ENCODE measurements around the gene UBE2E2.

Gene UBE2E2

DNA sequence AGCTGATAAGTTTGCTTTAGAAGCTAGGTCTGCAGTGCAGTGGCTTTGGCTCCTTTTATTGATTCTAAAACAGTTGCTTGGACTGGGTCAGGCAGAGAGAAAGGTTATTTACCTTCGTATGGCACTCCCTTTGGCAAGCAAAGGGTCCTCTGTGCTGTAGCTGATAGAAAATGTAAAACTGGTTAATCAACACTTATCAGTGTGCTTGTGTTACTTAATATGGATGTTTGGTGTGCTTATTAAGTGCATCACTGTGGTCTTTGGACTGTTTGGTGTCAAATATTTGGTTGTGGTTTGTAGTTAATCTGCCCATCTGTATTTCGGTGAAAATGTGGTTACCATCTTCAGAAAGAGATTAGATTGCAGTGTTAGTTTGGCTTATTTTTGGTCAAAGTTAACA lies 16.0 kb downstream of the UBE2E2 start:
- H3K4me3 ChIP-seq (ENCODE audit: low read length), result no peak overlapping the region
- DNase-seq (ENCODE audit: low read depth), result peak; percentile 47
- TF ChIP-seq CTCF (conservative IDR thresholded peaks at IDR 0.05; ENCODE audit: low read length), result no peak

GRCh38 chr3:23219552-23219951 lies 16.4 kb downstream of the UBE2E2 start:
- no peak for DNase-seq (ENCODE audit: low read depth)
- no peak overlapping the region for H3K4me3 ChIP-seq (ENCODE audit: low read length)
- no peak for TF ChIP-seq CTCF (conservative IDR thresholded peaks at IDR 0.05; ENCODE audit: low read length)

- no peak overlapping the region for H3K4me3 ChIP-seq (ENCODE audit: low read length)
- TF ChIP-seq CTCF (conservative IDR thresholded peaks at IDR 0.05; ENCODE audit: low read length), result no peak
- no peak for DNase-seq (ENCODE audit: low read depth)
Measured at GRCh38 chr3:23221136-23221535, 18.0 kb downstream of the UBE2E2 start.

DNA sequence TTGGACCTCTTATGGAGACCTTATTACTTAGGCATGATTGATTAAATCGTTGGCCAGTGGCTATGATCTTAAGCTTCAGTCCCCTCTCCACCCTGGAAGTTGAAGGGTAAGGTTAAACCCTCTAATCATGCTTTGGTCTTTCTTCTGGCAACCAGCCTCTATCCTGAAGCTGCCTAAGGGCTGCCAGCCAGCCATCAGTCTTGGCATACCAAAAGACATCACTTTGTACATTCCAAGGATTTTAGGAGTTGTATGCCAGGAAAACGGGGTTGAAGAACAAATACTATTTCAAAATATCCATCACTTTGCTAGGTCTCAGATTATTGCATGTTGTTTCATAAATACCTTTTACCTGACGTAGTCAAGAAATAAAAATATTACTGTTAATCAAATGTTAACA lies 28.9 kb downstream of the UBE2E2 start:
- no peak overlapping the region for H3K4me3 ChIP-seq (ENCODE audit: low read length)
- peak; percentile 71 for DNase-seq (ENCODE audit: low read depth)
- TF ChIP-seq CTCF (conservative IDR thresholded peaks at IDR 0.05; ENCODE audit: low read length), result no peak

DNA sequence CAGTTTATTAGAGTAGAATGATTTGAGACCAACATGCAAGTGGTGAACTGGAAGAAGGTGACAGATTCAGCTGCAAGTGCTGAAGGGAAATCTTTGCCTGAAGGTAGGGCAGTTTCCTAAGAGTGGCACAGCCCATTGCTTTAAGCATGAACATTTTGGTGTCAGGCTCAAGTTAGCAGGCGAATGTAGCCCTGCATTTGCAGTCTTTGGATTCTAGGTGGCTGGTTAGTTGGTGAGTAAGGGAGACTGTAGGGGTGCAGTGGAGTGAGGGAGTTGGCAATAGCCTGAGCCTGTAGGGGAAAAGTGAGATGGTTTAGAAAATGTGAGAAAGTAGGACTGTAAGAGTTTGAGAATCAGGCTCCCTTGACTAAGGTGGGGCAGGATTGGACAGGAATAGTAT lies 29.7 kb downstream of the UBE2E2 start:
- no peak overlapping the region for H3K4me3 ChIP-seq (ENCODE audit: low read length)
- DNase-seq (ENCODE audit: low read depth), result no peak

DNA sequence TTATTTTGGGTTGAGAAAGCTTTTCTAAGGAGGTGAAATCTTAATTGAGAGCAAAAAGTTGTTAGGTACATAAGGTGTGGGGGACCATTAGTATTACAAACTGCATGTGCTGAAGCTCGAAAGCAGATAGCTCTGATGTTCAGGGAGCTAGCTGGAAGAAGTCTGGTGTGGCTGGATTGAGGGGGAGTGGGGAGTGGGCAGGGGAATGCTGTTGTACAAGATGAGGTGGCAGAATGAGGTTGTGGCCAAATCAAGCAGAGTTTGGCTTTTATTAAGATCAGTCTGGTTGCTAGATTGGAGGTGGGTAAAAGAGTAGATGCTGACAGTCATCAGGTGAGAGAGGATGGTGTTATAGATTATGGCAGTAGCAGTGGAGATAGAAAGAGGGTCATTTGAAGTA lies 32.1 kb downstream of the UBE2E2 start:
- TF ChIP-seq CTCF (conservative IDR thresholded peaks at IDR 0.05; ENCODE audit: low read length), result no peak
- H3K4me3 ChIP-seq (ENCODE audit: low read length), result no peak overlapping the region
- DNase-seq (ENCODE audit: low read depth), result no peak

More for the DNA sequence above, 29.7 kb downstream of the UBE2E2 start:
- no peak for TF ChIP-seq CTCF (conservative IDR thresholded peaks at IDR 0.05; ENCODE audit: low read length)

DNA sequence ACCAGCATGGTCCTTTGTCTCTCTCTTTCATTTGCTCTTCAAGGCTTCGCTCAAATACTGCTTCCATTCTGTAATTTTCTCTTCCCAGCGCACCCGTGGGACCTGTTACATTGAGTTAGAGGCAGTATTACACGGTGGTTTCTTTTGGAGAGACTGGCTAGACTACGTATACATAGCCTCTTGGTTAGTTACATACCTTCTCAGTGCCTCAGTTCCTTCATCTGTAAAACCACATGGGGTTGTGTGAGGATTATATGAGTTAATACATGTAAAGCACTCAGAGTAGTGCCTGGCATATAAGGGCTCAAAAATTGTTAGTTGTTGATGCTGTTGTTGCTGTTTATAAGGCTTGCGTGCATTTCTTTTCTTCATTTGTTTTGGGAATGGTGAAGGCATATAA lies 33.8 kb downstream of the UBE2E2 start:
- H3K4me3 ChIP-seq (ENCODE audit: low read length), result no peak overlapping the region
- no peak for DNase-seq (ENCODE audit: low read depth)
- no peak for TF ChIP-seq CTCF (conservative IDR thresholded peaks at IDR 0.05; ENCODE audit: low read length)
